WTC11 (cell line): Measurements from ENCODE around the gene MEP1A. TPM values are rescaled to one million over a fixed set of nuclear protein-coding genes. Genes with fewer than 3 reads are reported as not detected.

Source experiments
- ATAC-seq: fragments of 200-7000 bp; cut with Tn5 transposase; 2 replicates; pipeline ENCODE4 v1.10.0; 2021; ENCODE audit warnings: mild to moderate bottlenecking, moderate library complexity
- CTCF ChIA-PET: fragments of 300-600 bp; sonication (Branson Sonifier 250); formaldehyde crosslinking; loops from one replicate; lab custom pipeline; 2021; ENCODE audit warnings: antibody characterized with exemption; lab: Charles Lee
- POLR2A ChIA-PET: fragments of 350-600 bp; sonication (Branson Sonifier 250); formaldehyde crosslinking; loops from one replicate; lab custom pipeline; 2021; ENCODE audit warnings: antibody characterized with exemption; lab: Charles Lee
- DNase-seq: peaks from one replicate; pipeline ENCODE4 v3.0.0; 2021; ENCODE audit warnings: low spot score
- H3K27ac Mint-ChIP-seq: 2 replicates; pipeline ENCODE4 v1.8.0; 2021; ENCODE audit warnings: mixed read lengths
- H3K27me3 Mint-ChIP-seq: 2 replicates; pipeline ENCODE4 v1.8.0; 2021; ENCODE audit warnings: low read depth, mild to moderate bottlenecking, moderate library complexity, mixed read lengths
- H3K36me3 Mint-ChIP-seq: 2 replicates; pipeline ENCODE4 v1.8.0; 2021; ENCODE audit warnings: mixed read lengths
- H3K4me1 Mint-ChIP-seq: 2 replicates; pipeline ENCODE4 v1.8.0; 2022; ENCODE audit warnings: mixed read lengths
- H3K4me3 Mint-ChIP-seq: 2 replicates; pipeline ENCODE4 v1.8.0; 2021; ENCODE audit warnings: mild to moderate bottlenecking, moderate library complexity, mixed read lengths
- H3K9me3 Mint-ChIP-seq: 2 replicates; pipeline ENCODE4 v1.8.0; 2021; ENCODE audit warnings: mixed read lengths
- FOXJ3 ChIP-seq: sonication (generic); formaldehyde crosslinking; IDR thresholded peaks from 2 replicates; pipeline ENCODE4 v1.9.0; 2021; ENCODE audit warnings: missing genetic modification reagents, mild to moderate bottlenecking, borderline replicate concordance
- GRHL2 ChIP-seq: fragments of 250-450 bp; sonication (Bioruptor Pico); IDR thresholded peaks from 2 replicates; pipeline ENCODE4 v1.8.0; 2022; ENCODE audit warnings: mild to moderate bottlenecking, moderate library complexity; ENCODE audit not compliant: insufficient replicate concordance, severe bottlenecking
- MYBL2 ChIP-seq: sonication (generic); formaldehyde crosslinking; IDR thresholded peaks from 2 replicates; pipeline ENCODE4 v1.8.1; 2023; ENCODE audit warnings: mild to moderate bottlenecking, moderate library complexity, missing genetic modification reagents
- NR2C2 ChIP-seq: sonication (generic); formaldehyde crosslinking; IDR thresholded peaks from 2 replicates; pipeline ENCODE4 v1.8.0; 2022; ENCODE audit warnings: mild to moderate bottlenecking, missing genetic modification reagents
- SP1 ChIP-seq: sonication (generic); formaldehyde crosslinking; conservative IDR thresholded peaks from 2 replicates; pipeline ENCODE4 v1.8.1; 2022; ENCODE audit warnings: missing genetic modification reagents
- TP53 ChIP-seq: sonication (generic); formaldehyde crosslinking; IDR thresholded peaks from 2 replicates; pipeline ENCODE4 v1.8.1; 2023; ENCODE audit warnings: mild to moderate bottlenecking, missing genetic modification reagents
- ZNF317 ChIP-seq: sonication (generic); formaldehyde crosslinking; IDR thresholded peaks from 2 replicates; pipeline ENCODE4 v1.8.1; 2023; ENCODE audit warnings: low read depth, mild to moderate bottlenecking, moderate library complexity, missing genetic modification reagents, borderline replicate concordance
- ZNF396 ChIP-seq: fragments of 250-450 bp; sonication (Bioruptor Pico); IDR thresholded peaks from 2 replicates; pipeline ENCODE4 v1.8.0; 2021; ENCODE audit warnings: mild to moderate bottlenecking, moderate library complexity, borderline replicate concordance
- ZNF671 ChIP-seq: fragments of 250-450 bp; sonication (Bioruptor Pico); IDR thresholded peaks from 2 replicates; pipeline ENCODE4 v1.8.0; 2021; ENCODE audit warnings: mild to moderate bottlenecking
- total RNA-seq: library from RNA; stranded (reverse); gene quantifications from 3 replicates; pipeline ENCODE4 v1.2.3, GENCODE V29; 2021
- TF ChIP-seq, protein P1 (sequence below): fragments of 250-450 bp; sonication (Bioruptor Pico); IDR thresholded peaks from 2 replicates; pipeline ENCODE4 v1.9.0; 2021; ENCODE audit warnings: mild to moderate bottlenecking
- TF ChIP-seq, protein P2 (sequence below): sonication (generic); formaldehyde crosslinking; IDR thresholded peaks from 2 replicates; pipeline ENCODE4 v1.8.1; 2022; ENCODE audit warnings: mild to moderate bottlenecking, moderate library complexity, missing genetic modification reagents
- TF ChIP-seq, protein P3 (sequence below): sonication (generic); formaldehyde crosslinking; conservative IDR thresholded peaks from 2 replicates; pipeline ENCODE4 v1.8.1; 2023; ENCODE audit warnings: mild to moderate bottlenecking, low read depth, missing genetic modification reagents, moderate library complexity
- TF ChIP-seq, protein P4 (sequence below): sonication (generic); formaldehyde crosslinking; IDR thresholded peaks from 2 replicates; pipeline ENCODE4 v1.8.1; 2023; ENCODE audit warnings: mild to moderate bottlenecking, missing genetic modification reagents, borderline replicate concordance

Gene MEP1A
- total RNA-seq, 1 experiment from 2014 or later: 0.09 TPM

DNA sequence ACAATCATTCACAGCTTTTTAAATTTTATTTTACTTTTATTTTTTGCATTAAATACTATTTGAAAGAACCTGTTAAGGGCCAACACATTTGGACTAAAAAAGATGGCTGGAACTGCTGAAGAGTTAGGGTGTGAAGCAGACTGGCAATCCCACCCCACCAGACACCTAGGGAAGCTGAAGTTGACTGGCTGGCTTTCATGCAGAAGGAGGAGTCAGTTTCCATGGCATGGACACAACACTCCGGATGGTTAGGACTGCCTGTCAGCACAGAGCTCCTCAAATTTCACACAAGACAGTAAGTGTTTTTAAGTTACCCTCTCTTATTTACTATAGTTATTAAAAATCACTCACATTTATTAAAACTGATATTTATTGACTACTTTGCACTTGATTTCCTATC is 46.5 kb upstream of the MEP1A start, which contains the start of gene ANKRD66 (continued):
- TF ChIP-seq, protein P1, sequence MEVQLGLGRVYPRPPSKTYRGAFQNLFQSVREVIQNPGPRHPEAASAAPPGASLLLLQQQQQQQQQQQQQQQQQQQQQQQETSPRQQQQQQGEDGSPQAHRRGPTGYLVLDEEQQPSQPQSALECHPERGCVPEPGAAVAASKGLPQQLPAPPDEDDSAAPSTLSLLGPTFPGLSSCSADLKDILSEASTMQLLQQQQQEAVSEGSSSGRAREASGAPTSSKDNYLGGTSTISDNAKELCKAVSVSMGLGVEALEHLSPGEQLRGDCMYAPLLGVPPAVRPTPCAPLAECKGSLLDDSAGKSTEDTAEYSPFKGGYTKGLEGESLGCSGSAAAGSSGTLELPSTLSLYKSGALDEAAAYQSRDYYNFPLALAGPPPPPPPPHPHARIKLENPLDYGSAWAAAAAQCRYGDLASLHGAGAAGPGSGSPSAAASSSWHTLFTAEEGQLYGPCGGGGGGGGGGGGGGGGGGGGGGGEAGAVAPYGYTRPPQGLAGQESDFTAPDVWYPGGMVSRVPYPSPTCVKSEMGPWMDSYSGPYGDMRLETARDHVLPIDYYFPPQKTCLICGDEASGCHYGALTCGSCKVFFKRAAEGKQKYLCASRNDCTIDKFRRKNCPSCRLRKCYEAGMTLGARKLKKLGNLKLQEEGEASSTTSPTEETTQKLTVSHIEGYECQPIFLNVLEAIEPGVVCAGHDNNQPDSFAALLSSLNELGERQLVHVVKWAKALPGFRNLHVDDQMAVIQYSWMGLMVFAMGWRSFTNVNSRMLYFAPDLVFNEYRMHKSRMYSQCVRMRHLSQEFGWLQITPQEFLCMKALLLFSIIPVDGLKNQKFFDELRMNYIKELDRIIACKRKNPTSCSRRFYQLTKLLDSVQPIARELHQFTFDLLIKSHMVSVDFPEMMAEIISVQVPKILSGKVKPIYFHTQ (CRISPR knock-in tag): no peak
- no peak for TF ChIP-seq GRHL2 (CRISPR knock-in tag)
- TF ChIP-seq, protein P2, sequence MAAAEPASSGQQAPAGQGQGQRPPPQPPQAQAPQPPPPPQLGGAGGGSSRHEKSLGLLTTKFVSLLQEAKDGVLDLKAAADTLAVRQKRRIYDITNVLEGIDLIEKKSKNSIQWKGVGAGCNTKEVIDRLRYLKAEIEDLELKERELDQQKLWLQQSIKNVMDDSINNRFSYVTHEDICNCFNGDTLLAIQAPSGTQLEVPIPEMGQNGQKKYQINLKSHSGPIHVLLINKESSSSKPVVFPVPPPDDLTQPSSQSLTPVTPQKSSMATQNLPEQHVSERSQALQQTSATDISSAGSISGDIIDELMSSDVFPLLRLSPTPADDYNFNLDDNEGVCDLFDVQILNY (CRISPR knock-in tag): no peak

DNA sequence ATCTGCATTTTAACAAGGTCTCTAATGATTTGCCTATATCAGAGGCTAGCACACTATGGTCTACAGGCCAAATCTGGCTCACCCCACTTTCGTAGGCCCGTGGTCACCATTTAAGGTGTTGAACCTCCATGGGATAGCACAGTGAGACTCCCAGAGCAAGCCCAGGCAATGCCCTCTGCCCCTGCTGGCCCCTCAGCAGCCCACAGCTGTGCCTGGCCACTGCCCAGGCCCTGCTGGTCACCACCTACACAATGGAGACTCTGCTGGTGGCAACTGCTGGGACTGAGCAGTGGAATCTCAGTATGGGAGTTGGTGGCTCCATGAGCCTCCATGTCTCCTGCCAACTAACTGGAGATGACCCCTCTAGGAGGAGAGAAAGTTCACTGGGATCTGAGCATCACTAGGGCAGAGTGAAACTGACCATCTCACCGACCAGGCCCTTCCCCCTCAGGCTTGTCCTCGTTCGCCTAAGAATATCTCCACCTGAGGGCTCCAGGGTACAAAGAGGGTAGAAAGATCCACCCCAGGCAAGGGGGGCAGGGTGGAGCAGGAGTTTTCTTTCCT is 44.2 kb upstream of the MEP1A start:
- ATAC-seq (no peak; the same call in 1 of the 2 replicates), DNase-seq (no peak)
- CTCF ChIA-PET: interaction anchor here (1.4 kb wide), 1 partner anchor 15 kb away, joined by 5 read pairs; no protein-coding TSS in a partner anchor
- Mint-ChIP-seq H3K36me3 (no peaks in the 10 kb centered on the region), H3K4me3 (no peak overlapping the region), H3K27me3 (peaks cover 4% of the 10 kb centered on the region), H3K9me3 (peaks cover 9% of the 10 kb centered on the region), H3K4me1 (peaks cover 17% of the 10 kb centered on the region), H3K27ac (no peak overlapping the region)
- TF ChIP-seq NR2C2 (CRISPR knock-in tag) (no peak), ZNF671 (CRISPR knock-in tag) (no peak), MYBL2 (CRISPR knock-in tag) (no peak), ZNF317 (CRISPR knock-in tag) (no peak), ZNF396 (no peak), GRHL2 (CRISPR knock-in tag) (no peak), TP53 (CRISPR knock-in tag) (no peak), FOXJ3 (CRISPR knock-in tag) (no peak), SP1 (no peak)
- TF ChIP-seq, protein P3, sequence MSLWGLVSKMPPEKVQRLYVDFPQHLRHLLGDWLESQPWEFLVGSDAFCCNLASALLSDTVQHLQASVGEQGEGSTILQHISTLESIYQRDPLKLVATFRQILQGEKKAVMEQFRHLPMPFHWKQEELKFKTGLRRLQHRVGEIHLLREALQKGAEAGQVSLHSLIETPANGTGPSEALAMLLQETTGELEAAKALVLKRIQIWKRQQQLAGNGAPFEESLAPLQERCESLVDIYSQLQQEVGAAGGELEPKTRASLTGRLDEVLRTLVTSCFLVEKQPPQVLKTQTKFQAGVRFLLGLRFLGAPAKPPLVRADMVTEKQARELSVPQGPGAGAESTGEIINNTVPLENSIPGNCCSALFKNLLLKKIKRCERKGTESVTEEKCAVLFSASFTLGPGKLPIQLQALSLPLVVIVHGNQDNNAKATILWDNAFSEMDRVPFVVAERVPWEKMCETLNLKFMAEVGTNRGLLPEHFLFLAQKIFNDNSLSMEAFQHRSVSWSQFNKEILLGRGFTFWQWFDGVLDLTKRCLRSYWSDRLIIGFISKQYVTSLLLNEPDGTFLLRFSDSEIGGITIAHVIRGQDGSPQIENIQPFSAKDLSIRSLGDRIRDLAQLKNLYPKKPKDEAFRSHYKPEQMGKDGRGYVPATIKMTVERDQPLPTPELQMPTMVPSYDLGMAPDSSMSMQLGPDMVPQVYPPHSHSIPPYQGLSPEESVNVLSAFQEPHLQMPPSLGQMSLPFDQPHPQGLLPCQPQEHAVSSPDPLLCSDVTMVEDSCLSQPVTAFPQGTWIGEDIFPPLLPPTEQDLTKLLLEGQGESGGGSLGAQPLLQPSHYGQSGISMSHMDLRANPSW (CRISPR knock-in tag): no peak
- TF ChIP-seq, protein P4, sequence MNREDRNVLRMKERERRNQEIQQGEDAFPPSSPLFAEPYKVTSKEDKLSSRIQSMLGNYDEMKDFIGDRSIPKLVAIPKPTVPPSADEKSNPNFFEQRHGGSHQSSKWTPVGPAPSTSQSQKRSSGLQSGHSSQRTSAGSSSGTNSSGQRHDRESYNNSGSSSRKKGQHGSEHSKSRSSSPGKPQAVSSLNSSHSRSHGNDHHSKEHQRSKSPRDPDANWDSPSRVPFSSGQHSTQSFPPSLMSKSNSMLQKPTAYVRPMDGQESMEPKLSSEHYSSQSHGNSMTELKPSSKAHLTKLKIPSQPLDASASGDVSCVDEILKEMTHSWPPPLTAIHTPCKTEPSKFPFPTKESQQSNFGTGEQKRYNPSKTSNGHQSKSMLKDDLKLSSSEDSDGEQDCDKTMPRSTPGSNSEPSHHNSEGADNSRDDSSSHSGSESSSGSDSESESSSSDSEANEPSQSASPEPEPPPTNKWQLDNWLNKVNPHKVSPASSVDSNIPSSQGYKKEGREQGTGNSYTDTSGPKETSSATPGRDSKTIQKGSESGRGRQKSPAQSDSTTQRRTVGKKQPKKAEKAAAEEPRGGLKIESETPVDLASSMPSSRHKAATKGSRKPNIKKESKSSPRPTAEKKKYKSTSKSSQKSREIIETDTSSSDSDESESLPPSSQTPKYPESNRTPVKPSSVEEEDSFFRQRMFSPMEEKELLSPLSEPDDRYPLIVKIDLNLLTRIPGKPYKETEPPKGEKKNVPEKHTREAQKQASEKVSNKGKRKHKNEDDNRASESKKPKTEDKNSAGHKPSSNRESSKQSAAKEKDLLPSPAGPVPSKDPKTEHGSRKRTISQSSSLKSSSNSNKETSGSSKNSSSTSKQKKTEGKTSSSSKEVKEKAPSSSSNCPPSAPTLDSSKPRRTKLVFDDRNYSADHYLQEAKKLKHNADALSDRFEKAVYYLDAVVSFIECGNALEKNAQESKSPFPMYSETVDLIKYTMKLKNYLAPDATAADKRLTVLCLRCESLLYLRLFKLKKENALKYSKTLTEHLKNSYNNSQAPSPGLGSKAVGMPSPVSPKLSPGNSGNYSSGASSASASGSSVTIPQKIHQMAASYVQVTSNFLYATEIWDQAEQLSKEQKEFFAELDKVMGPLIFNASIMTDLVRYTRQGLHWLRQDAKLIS: no peak
- POLR2A ChIA-PET: no interaction called here
